CD4-positive, alpha-beta T cell treated with Interleukin-2 at 100 ng/mL for 4 hours (primary cell): ENCODE measurements around the gene DCXR.
A peak's percentile ranks its signal among the peaks of the same experiment; 100 is the strongest.

Source experiments
- DNase-seq: peaks from one replicate; pipeline ENCODE4 v3.0.0-alpha.2; 2020; ENCODE audit warnings: low spot score

The DCXR gene

GRCh38 chr17:82022310-82022980 lies 15.1 kb downstream of the DCXR start, which contains the start of gene CENPX:
Gene CENPX, minus strand, starts transcription at chr17:82022878. Its CDS starts 17 bp downstream, at chr17:82022861.
- no peak for DNase-seq

GRCh38 chr17:82021900-82022309 lies 15.6 kb downstream of the DCXR start:
- no peak for DNase-seq

GRCh38 chr17:82021107-82021899 lies 16.2 kb downstream of the DCXR start:
- peak; percentile 59 for DNase-seq

- no peak for DNase-seq
These were observed 16.9 kb downstream of the DCXR start for GRCh38 chr17:82020572-82021106.

GRCh38 chr17:82019690-82020571 lies 17.6 kb downstream of the DCXR start:
- DNase-seq = peak; percentile 59

GRCh38 chr17:82018989-82019689 lies 18.4 kb downstream of the DCXR start:
- no peak for DNase-seq

- no peak for DNase-seq
These were observed 19.1 kb downstream of the DCXR start for GRCh38 chr17:82018152-82018988.

- DNase-seq = no peak
These were observed 19.8 kb downstream of the DCXR start for GRCh38 chr17:82017612-82018151.

GRCh38 chr17:82016875-82017459 lies 20.5 kb downstream of the DCXR start:
- no peak for DNase-seq

GRCh38 chr17:82016061-82016874 lies 21.2 kb downstream of the DCXR start:
- DNase-seq = no peak

- DNase-seq = no peak
These were observed 22.1 kb downstream of the DCXR start for GRCh38 chr17:82015311-82015971.

- DNase-seq = no peak
These were observed 22.6 kb downstream of the DCXR start for GRCh38 chr17:82014971-82015310.

- DNase-seq = no peak
These were observed 23.1 kb downstream of the DCXR start for GRCh38 chr17:82014432-82014831.

- no peak for DNase-seq
These were observed 23.6 kb downstream of the DCXR start for GRCh38 chr17:82013772-82014321.

- DNase-seq = no peak
These were observed 24.2 kb downstream of the DCXR start for GRCh38 chr17:82013341-82013740.

- no peak for DNase-seq
These were observed 24.7 kb downstream of the DCXR start for GRCh38 chr17:82012640-82013295.

- DNase-seq = no peak
These were observed 25.2 kb downstream of the DCXR start for GRCh38 chr17:82012261-82012639.
